ENCODE data around the gene OR10R2. TPM values are rescaled to one million over a fixed set of nuclear protein-coding genes. Genes with fewer than 3 reads are reported as not detected.

OR10R2 gene
- not detected in 2 replicates for total RNA-seq

DNA sequence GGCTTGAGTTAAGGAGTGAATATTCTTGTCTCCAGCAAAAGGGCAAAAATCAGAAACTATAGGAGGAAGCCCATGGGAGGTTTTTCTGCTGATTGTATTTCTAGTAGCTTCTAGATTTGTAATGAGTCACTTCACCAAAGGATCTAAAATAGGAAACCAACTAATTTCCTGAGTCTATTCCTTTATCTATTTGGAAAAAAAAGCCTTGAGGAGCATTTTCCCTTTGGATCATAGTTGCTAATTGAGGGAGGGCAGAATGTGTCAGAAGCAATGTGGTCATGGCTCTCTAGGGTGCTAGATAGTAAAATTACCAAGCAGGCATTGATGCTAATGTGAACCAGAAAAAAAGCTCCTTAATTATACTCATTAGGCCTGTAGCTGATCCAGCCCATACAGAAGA is at the start of gene OR10R2:
Gene OR10R2 (plus strand): TSS at position 301 of the 400 bp plus-strand sequence. CDS start 106 bp downstream, outside the sequence.

DNA sequence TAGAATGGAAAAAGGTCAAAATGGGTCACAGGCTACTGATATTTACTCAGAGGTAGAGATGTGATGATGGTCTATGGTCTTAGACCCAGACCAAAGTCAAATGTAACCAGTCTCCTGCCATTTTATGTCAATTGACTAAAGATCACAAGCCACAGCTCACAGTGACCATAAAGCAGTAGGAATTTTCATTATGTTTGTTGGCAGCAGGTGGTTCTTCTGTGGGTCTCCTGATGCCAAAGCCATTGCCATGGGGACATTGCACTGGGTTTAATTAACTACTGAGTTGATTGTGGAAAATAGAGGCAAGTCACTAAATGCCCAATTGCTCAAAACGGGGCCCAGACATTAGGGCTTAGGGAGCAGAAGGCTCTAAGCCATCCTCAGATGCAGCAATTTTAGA is 45.9 kb upstream of the OR10R2 start, which contains the start of gene OR10K2:
Gene OR10K2 (minus strand): TSS at position 101 of the 400 bp plus-strand sequence. CDS start 5,371 bp downstream, outside the sequence.

DNA sequence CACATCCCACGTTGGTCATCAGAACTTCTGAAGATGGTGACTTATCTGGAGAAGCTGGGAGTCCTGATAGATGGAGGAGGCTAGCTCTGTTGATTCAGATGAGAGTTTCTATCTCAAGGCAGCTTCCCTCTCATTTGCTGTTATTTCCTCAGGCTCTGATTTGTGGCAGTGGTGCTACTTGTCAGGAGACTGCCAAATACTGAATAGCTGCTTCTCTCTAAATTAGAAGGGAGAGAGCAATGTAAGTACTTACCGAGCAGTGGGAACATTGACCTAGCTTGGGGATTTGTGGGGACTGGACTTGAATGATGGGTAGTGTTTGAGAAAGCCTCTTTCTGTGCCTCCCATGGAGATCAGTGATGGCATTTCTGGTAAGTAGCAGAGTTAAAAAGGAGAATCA is 10.5 kb upstream of the OR10R2 start, which contains the start of gene OR10K1:
Gene OR10K1 (plus strand): TSS at position 301 of the 400 bp plus-strand sequence. CDS start 3,728 bp downstream, outside the sequence.

Other genes starting within 250 kb of the OR10R2 start
- not detected in 2 replicates for gene CD1A, start 217.8 kb upstream of the OR10R2 start, total RNA-seq
- not detected in 2 replicates for gene CD1C, start 182.3 kb upstream of the OR10R2 start, total RNA-seq
- gene CD1B, start 140.7 kb upstream of the OR10R2 start, total RNA-seq = not detected in 2 replicates
- gene CD1E, start 118.3 kb upstream of the OR10R2 start, total RNA-seq = not detected in 2 replicates
- gene OR10T2, start 72.8 kb upstream of the OR10R2 start, total RNA-seq = not detected in 2 replicates
- gene OR10K2, start 46.0 kb upstream of the OR10R2 start, total RNA-seq = not detected in 2 replicates
- not detected in 2 replicates for gene OR10K1, start 10.4 kb upstream of the OR10R2 start, total RNA-seq
- gene OR6Y1, start 82.2 kb downstream of the OR10R2 start, total RNA-seq = not detected in 2 replicates
- gene OR6P1, start 98.4 kb downstream of the OR10R2 start, total RNA-seq = not detected in 2 replicates
- gene OR10X1, start 107.7 kb downstream of the OR10R2 start, total RNA-seq = not detected in 2 replicates
- gene OR10Z1, start 133.0 kb downstream of the OR10R2 start, total RNA-seq = not detected in 2 replicates
- not detected in 2 replicates for gene SPTA1, start 214.5 kb downstream of the OR10R2 start, total RNA-seq
- gene OR6K2, start 228.4 kb downstream of the OR10R2 start, total RNA-seq = not detected in 2 replicates
- not detected in 2 replicates for gene OR6K3, start 248.5 kb downstream of the OR10R2 start, total RNA-seq